Lung (tissue), 12 donors: ENCODE measurements around the gene EXOC4. TPM values are rescaled to one million over a fixed set of nuclear protein-coding genes. Genes with fewer than 3 reads are reported as not detected.

Experiments
- ATAC-seq: fragments of 200-7000 bp; cut with Tn5 transposase; one replicate; pipeline ENCODE4 v1.9.1; 2020; ENCODE audit warnings: moderate number of reproducible peaks; ENCODE audit not compliant: insufficient read depth, low FRiP score
- DNase-seq, 3 donors: peaks; one replicate each; pipeline ENCODE4 v3.0.0-alpha.2; 2013 to 2017
- H3K27ac ChIP-seq, 2 donors: one replicate each; pipeline ENCODE4 v1.5.1; 2013; ENCODE audit warnings: mild to moderate bottlenecking in 2 of 2, moderate library complexity in 2 of 2, control low read depth in 1 of 2, inconsistent platforms in 1 of 2, low read depth in 1 of 2, low read length in 1 of 2
- H3K27me3 ChIP-seq, 3 donors: one replicate each; pipeline ENCODE4 v1.5.1; 2013; ENCODE audit warnings: low read length in 2 of 3; ENCODE audit not compliant: control insufficient read depth in 3 of 3, insufficient read depth in 3 of 3
- H3K36me3 ChIP-seq, 4 donors: one replicate each; pipeline ENCODE4 v1.5.1; 2013; ENCODE audit warnings: low read length in 4 of 4, mild to moderate bottlenecking in 1 of 4, moderate library complexity in 1 of 4; ENCODE audit not compliant: control insufficient read depth in 4 of 4, insufficient read depth in 4 of 4
- H3K4me1 ChIP-seq, 5 donors: one replicate each; pipeline ENCODE4 v1.5.1; 2013; ENCODE audit warnings: low read length in 5 of 5, mild to moderate bottlenecking in 2 of 5, moderate library complexity in 1 of 5; ENCODE audit not compliant: control insufficient read depth in 5 of 5, insufficient read depth in 5 of 5
- H3K4me3 ChIP-seq: one replicate; pipeline ENCODE4 v1.5.1; 2013; ENCODE audit warnings: mild to moderate bottlenecking, control low read depth, moderate library complexity
- H3K9ac ChIP-seq, 2 donors: one replicate each; pipeline ENCODE4 v1.5.1; 2013; ENCODE audit warnings: low read length in 2 of 2, control low read depth in 1 of 2; ENCODE audit not compliant: insufficient read depth in 1 of 2
- H3K9me3 ChIP-seq, 4 donors: one replicate each; pipeline ENCODE4 v1.5.1; 2013; ENCODE audit warnings: low read length in 3 of 4, mild to moderate bottlenecking in 1 of 4, moderate library complexity in 1 of 4; ENCODE audit not compliant: control insufficient read depth in 4 of 4, insufficient read depth in 3 of 4
- WGBS, 2 donors: extraction: QIAGEN DNeasy Blood & Tissue Kit; methylation state at CpG; one replicate each; pipeline ENCODE4 v1.1.7; 2013; 5-methylcytosine and 5-hydroxymethylcytosine counted together
- polyA plus RNA-seq, 2 donors: library from polyadenylated mRNA; stranded (reverse); fragments of 200-250 nt; gene quantifications; one replicate each; pipeline ENCODE4 v1.2.1, GENCODE V29; 2013
- total RNA-seq, 2 donors: library from RNA; depleted of rRNA in 1 of 2; stranded (reverse); fragments of >200 nt in 1 of 2; gene quantifications; one replicate each; pipeline ENCODE4 v1.2.1, GENCODE V29; 2014 to 2021
- TF ChIP-seq, protein P1 (sequence below): IDR thresholded peaks from 2 replicates; pipeline ENCODE4 v1.5.1; 2012; ENCODE audit warnings: mild to moderate bottlenecking; ENCODE audit errors: control extremely low read depth, extremely low read depth
- donor health status: control.
- donor health status: control.
- donor health status: Bipolar disorder and iron deficiency.
- donor health status: healthy.
- donor health status: DM: yes; HTN: yes; CAD: no.

Gene EXOC4
- total and polyA plus RNA-seq, 4 donors, result 10.3 to 232 (median 47.4) TPM

DNA sequence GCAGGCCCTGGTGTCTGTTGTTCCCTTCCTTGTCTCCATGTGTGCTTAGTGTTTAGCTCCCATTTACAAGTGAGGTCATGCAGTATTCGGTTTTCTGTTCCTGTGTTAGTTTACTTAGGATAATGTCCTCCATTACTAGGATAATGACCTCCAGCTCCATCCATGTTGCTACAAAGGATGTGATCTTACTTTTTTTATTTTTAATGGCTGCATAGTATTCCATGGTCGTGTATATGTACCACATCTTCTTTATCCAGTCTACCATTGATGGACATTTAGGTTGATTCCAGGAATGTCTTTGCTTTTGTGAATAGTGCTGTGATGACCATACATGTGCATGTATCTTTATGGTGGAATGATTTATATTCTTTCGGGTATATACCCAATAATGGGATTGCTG is 333.4 kb downstream of the EXOC4 start:
- WGBS, 2 donors, result 95 to 97% methylated on average over 3 of the region's 3 CpGs
- H3K27me3 ChIP-seq, result no peaks in the 10 kb centered on the region
- H3K9me3 ChIP-seq, result no peaks in the 10 kb centered on the region
- no peak overlapping the region for H3K4me3 ChIP-seq
- H3K27ac ChIP-seq, result no peak overlapping the region
- H3K9ac ChIP-seq, result no peak overlapping the region
- peaks cover 0 to 3% (median 0%) of the 10 kb centered on the region in 5 donors for H3K4me1 ChIP-seq
- H3K36me3 ChIP-seq, result peaks cover 0 to 2% (median 1%) of the 10 kb centered on the region in 4 donors
- DNase-seq, result no peak
- TF ChIP-seq, protein P1, sequence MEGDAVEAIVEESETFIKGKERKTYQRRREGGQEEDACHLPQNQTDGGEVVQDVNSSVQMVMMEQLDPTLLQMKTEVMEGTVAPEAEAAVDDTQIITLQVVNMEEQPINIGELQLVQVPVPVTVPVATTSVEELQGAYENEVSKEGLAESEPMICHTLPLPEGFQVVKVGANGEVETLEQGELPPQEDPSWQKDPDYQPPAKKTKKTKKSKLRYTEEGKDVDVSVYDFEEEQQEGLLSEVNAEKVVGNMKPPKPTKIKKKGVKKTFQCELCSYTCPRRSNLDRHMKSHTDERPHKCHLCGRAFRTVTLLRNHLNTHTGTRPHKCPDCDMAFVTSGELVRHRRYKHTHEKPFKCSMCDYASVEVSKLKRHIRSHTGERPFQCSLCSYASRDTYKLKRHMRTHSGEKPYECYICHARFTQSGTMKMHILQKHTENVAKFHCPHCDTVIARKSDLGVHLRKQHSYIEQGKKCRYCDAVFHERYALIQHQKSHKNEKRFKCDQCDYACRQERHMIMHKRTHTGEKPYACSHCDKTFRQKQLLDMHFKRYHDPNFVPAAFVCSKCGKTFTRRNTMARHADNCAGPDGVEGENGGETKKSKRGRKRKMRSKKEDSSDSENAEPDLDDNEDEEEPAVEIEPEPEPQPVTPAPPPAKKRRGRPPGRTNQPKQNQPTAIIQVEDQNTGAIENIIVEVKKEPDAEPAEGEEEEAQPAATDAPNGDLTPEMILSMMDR, result no peak
- ATAC-seq, result no peak

DNA sequence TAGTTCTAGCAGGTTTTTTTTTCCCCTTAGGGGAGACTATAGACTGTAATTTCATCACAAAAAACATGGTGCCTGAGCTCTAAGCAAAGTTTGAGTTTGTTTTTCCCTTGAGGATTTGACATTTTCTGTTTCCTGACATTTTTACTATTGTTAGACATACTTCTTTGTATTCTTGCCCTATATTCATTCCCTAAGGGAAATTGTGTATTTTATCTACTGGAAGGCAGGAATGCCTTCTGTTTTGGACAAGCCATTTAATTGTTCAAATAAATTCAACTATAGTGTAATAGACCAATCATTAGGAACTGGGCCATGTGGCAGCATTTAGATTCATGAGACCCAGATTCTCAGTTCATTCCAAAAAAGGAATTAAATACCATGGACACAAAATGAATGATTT is 335.0 kb downstream of the EXOC4 start:
- H3K27ac ChIP-seq, result no peak overlapping the region
- DNase-seq (no peak), ATAC-seq (no peak)

DNA sequence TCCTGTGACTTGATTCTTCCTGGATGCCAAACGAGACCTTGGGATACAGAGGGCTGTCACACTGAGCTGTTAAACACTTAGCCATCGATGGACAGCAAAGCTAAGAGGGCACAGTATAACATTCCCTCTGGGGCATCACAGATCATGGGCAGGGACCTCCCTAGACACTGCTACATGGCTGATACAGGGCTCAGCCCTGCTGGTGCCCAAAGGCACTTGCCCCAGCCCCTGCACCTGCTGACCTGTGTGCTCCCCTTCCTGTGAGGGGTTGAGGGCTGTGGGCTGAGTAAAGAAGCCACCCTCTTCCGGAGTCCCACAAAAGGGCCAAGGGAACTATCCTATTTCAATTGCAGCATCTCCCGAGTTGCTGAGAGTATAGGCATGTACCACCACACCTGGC is 337.9 kb downstream of the EXOC4 start:
- WGBS, 2 donors, result 94 to 96% methylated on average over 4 of the region's 4 CpGs
- Histone ChIP-seq H3K9ac (no peak overlapping the region), H3K27ac (no peak overlapping the region), H3K4me3 (no peak overlapping the region), H3K4me1 (peaks cover 0 to 3% (median 0%) of the 10 kb centered on the region in 5 donors), H3K27me3 (no peaks in the 10 kb centered on the region), H3K36me3 (peaks cover 0 to 2% (median 1%) of the 10 kb centered on the region in 4 donors), H3K9me3 (no peaks in the 10 kb centered on the region)
- ATAC-seq, result no peak
- no peak for DNase-seq
- TF ChIP-seq, protein P1, result no peak

More for the DNA sequence above, 335.0 kb downstream of the EXOC4 start:
- Histone ChIP-seq H3K9me3 (no peaks in the 10 kb centered on the region), H3K27me3 (no peaks in the 10 kb centered on the region), H3K4me1 (peaks cover 0 to 3% (median 0%) of the 10 kb centered on the region in 5 donors), H3K4me3 (no peak overlapping the region), H3K9ac (no peak overlapping the region), H3K36me3 (peaks cover 0 to 2% (median 1%) of the 10 kb centered on the region in 4 donors)
- TF ChIP-seq, protein P1, result no peak

DNA sequence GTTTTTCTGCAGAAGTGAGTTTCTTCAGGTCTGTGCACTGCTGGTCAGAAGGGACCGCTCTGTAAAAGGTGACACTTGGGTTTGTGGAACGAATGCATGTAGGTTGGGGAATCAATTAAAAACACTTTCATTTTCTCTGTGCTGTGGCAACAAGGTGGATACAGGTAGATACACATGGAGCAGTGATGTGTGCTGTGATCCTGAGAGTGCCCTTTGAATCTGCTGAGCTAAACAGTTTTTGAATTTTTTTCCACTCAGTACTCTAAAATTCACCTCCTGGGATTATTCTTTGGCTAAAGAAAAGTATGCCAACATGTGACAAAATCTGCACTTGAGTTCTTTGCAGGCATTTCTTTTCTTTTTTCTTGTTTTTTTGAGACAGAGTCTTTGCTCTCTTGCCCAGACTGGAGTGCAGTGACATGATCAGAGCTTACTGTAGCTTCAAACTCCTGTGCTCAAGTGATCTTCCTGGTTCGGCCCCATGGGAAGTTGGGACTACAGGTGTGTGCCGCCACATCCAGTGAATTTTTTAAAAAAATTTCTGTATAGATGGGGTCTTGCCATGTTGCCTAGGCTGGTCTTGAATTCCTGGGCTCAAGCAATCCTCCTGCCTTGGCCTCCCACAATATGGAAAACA is 338.9 kb downstream of the EXOC4 start:
- no peak overlapping the region for H3K9ac ChIP-seq
- H3K36me3 ChIP-seq, result peaks cover 0 to 2% (median 0%) of the 10 kb centered on the region in 4 donors
- WGBS, 2 donors, result 95 to 98% methylated on average over 4 of the region's 4 CpGs
- TF ChIP-seq, protein P1, result no peak
- peaks cover 0 to 3% (median 0%) of the 10 kb centered on the region in 5 donors for H3K4me1 ChIP-seq
- no peaks in the 10 kb centered on the region for H3K27me3 ChIP-seq
- H3K9me3 ChIP-seq, result no peaks in the 10 kb centered on the region
- H3K27ac ChIP-seq, result no peak overlapping the region
- DNase-seq (no peak), ATAC-seq (no peak)
- no peak overlapping the region for H3K4me3 ChIP-seq
